Measurements from ENCODE around the gene MRPL43. TPM values are rescaled to one million over a fixed set of nuclear protein-coding genes. Genes with fewer than 3 reads are reported as not detected.

Gene MRPL43
- total RNA-seq, 1 experiment from 2014 or later, result 91.3 TPM

DNA sequence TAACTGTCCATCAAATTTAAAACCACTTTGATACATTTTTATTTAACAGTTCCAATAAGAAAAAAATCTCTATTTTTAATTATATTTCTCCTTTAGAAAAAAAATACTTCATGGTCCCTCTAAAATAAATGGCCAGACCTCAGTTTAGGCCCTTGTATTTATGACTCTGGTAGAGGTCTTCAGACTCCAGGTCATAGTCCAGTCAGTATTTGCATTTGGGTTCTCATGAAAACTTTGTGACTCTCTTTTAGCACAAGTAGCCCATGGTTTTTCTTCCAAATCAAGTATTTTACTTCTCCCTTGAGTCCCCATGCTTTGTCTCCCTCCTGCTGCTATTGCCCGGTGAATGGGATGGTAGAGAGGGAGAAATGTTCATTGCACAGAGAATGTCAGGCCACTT, 23.5 kb downstream of the MRPL43 start:
- no peaks in the 10 kb centered on the region for H3K27me3 Mint-ChIP-seq (ENCODE audit: low read depth)
- DNase-seq (ENCODE audit: low spot score) (no peak), ATAC-seq (no peak)
- TF ChIP-seq ESRRA (CRISPR knock-in tag; IDR thresholded peaks at IDR 0.05; ENCODE audit: borderline replicate concordance), result no peak
- TF ChIP-seq MXD4 (CRISPR knock-in tag; IDR thresholded peaks at IDR 0.05; ENCODE audit: borderline replicate concordance), result no peak
- TF ChIP-seq ZNF671 (CRISPR knock-in tag; IDR thresholded peaks at IDR 0.05), result no peak
- TF ChIP-seq, protein P1, sequence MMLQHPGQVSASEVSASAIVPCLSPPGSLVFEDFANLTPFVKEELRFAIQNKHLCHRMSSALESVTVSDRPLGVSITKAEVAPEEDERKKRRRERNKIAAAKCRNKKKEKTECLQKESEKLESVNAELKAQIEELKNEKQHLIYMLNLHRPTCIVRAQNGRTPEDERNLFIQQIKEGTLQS (CRISPR knock-in tag; conservative IDR thresholded peaks at IDR 0.05), result no peak
- TF ChIP-seq HMGA2 (CRISPR knock-in tag; IDR thresholded peaks at IDR 0.05), result no peak
- TF ChIP-seq, protein P2, sequence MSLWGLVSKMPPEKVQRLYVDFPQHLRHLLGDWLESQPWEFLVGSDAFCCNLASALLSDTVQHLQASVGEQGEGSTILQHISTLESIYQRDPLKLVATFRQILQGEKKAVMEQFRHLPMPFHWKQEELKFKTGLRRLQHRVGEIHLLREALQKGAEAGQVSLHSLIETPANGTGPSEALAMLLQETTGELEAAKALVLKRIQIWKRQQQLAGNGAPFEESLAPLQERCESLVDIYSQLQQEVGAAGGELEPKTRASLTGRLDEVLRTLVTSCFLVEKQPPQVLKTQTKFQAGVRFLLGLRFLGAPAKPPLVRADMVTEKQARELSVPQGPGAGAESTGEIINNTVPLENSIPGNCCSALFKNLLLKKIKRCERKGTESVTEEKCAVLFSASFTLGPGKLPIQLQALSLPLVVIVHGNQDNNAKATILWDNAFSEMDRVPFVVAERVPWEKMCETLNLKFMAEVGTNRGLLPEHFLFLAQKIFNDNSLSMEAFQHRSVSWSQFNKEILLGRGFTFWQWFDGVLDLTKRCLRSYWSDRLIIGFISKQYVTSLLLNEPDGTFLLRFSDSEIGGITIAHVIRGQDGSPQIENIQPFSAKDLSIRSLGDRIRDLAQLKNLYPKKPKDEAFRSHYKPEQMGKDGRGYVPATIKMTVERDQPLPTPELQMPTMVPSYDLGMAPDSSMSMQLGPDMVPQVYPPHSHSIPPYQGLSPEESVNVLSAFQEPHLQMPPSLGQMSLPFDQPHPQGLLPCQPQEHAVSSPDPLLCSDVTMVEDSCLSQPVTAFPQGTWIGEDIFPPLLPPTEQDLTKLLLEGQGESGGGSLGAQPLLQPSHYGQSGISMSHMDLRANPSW (CRISPR knock-in tag; conservative IDR thresholded peaks at IDR 0.05; ENCODE audit: low read depth), result no peak
- TF ChIP-seq JAZF1 (CRISPR knock-in tag; IDR thresholded peaks at IDR 0.05), result no peak
- TF ChIP-seq ZNF423 (CRISPR knock-in tag; IDR thresholded peaks at IDR 0.05), result no peak
- no peak overlapping the region for H3K27ac Mint-ChIP-seq
- peaks cover 4% of the 10 kb centered on the region; the same call in 1 of the 2 replicates for H3K4me1 Mint-ChIP-seq
- peaks cover 10% of the 10 kb centered on the region for H3K36me3 Mint-ChIP-seq
- ChIA-PET POLR2A (no interaction called here), CTCF (no interaction called here)
- no peak overlapping the region for H3K4me3 Mint-ChIP-seq
- H3K9me3 Mint-ChIP-seq, result no peaks in the 10 kb centered on the region

DNA sequence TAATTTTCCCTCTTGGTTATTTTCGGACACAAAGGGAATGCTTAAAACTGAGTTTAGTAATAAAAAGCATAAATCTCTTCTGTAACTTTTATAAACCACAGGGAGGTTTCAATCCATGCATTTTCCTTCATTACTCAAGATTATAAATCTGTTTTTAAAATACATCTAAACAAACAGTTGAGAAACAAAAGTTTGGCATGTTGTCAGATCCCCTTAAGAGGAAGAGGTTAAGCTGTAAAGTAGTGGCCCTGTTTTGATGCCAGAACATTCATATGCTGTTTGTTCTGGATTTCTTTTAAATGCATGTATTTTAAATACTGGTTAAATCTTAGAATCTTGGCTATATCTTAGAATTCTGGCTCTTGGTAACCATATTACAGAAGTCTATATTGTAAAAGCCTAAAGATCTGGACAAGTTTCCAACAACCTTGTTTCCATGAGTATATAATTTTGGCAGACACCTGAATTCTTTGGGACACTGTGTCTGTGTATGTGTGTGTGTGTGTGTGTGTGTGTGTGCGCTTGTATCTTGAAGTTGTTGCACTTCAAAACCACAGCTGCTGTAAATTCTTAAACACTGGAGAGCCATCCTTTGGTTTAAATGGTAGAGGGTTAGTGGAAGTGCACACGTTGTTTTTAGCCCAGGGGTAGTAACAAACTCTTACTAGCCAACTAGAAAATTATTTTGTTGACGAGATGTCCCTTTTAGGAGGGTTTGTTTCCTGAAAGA, 24.8 kb downstream of the MRPL43 start:
- CTCF ChIA-PET, result no interaction called here
- H3K4me1 Mint-ChIP-seq, result no peaks in the 10 kb centered on the region
- POLR2A ChIA-PET, result no interaction called here
- no peak overlapping the region for H3K27ac Mint-ChIP-seq
- no peaks in the 10 kb centered on the region for H3K27me3 Mint-ChIP-seq (ENCODE audit: low read depth)
- no peak for ATAC-seq
- TF ChIP-seq, protein P3, sequence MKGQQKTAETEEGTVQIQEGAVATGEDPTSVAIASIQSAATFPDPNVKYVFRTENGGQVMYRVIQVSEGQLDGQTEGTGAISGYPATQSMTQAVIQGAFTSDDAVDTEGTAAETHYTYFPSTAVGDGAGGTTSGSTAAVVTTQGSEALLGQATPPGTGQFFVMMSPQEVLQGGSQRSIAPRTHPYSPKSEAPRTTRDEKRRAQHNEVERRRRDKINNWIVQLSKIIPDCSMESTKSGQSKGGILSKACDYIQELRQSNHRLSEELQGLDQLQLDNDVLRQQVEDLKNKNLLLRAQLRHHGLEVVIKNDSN (CRISPR knock-in tag; IDR thresholded peaks at IDR 0.05), result no peak
- TF ChIP-seq MXD4 (CRISPR knock-in tag; IDR thresholded peaks at IDR 0.05; ENCODE audit: borderline replicate concordance) (no peak), JAZF1 (CRISPR knock-in tag; IDR thresholded peaks at IDR 0.05) (no peak), RELA (CRISPR knock-in tag; IDR thresholded peaks at IDR 0.05; ENCODE audit: borderline replicate concordance) (no peak), ESRRA (CRISPR knock-in tag; IDR thresholded peaks at IDR 0.05; ENCODE audit: borderline replicate concordance) (no peak), CBFB (CRISPR knock-in tag; IDR thresholded peaks at IDR 0.05; ENCODE audit: low read depth) (no peak), NR3C1 (CRISPR knock-in tag; conservative IDR thresholded peaks at IDR 0.05; ENCODE audit: low read depth) (no peak), RORB (CRISPR knock-in tag; IDR thresholded peaks at IDR 0.05) (no peak), ZNF121 (CRISPR knock-in tag; IDR thresholded peaks at IDR 0.05) (no peak)
- no peaks in the 10 kb centered on the region for H3K9me3 Mint-ChIP-seq
- H3K36me3 Mint-ChIP-seq, result peaks cover 12% of the 10 kb centered on the region
- DNase-seq (ENCODE audit: low spot score), result no peak
- H3K4me3 Mint-ChIP-seq, result no peak overlapping the region

DNA sequence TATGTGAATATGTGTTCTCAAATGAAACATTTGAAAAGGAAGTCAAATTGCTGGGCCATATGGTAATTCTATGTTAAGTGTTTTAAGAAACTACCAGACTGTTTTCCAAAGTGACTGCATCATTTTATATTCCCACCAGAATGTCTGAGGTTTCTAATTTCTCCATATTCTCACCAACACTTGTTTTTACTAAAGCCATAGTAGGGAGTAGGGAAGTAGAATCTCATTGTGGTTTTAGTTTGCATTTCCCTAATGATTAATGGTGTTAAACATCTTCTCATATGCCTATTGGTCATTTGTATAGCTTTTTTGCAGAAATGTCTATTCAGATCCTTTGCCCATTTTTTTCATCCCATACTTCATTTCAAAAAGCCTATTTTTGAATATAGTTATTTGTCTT, 27.0 kb downstream of the MRPL43 start:
- peaks cover 23% of the 10 kb centered on the region for H3K36me3 Mint-ChIP-seq
- no peak overlapping the region for H3K4me3 Mint-ChIP-seq
- no peaks in the 10 kb centered on the region for H3K9me3 Mint-ChIP-seq
- DNase-seq (ENCODE audit: low spot score) (no peak), ATAC-seq (no peak)
- POLR2A ChIA-PET, result no interaction called here
- H3K27ac Mint-ChIP-seq, result no peak overlapping the region
- CTCF ChIA-PET, result no interaction called here
- H3K4me1 Mint-ChIP-seq, result no peaks in the 10 kb centered on the region
- H3K27me3 Mint-ChIP-seq (ENCODE audit: low read depth), result no peaks in the 10 kb centered on the region
- TF ChIP-seq, protein P4, sequence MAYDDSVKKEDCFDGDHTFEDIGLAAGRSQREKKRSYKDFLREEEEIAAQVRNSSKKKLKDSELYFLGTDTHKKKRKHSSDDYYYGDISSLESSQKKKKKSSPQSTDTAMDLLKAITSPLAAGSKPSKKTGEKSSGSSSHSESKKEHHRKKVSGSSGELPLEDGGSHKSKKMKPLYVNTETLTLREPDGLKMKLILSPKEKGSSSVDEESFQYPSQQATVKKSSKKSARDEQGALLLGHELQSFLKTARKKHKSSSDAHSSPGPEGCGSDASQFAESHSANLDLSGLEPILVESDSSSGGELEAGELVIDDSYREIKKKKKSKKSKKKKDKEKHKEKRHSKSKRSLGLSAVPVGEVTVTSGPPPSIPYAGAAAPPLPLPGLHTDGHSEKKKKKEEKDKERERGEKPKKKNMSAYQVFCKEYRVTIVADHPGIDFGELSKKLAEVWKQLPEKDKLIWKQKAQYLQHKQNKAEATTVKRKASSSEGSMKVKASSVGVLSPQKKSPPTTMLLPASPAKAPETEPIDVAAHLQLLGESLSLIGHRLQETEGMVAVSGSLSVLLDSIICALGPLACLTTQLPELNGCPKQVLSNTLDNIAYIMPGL (CRISPR knock-in tag; IDR thresholded peaks at IDR 0.05), result no peak
- TF ChIP-seq, protein P5, sequence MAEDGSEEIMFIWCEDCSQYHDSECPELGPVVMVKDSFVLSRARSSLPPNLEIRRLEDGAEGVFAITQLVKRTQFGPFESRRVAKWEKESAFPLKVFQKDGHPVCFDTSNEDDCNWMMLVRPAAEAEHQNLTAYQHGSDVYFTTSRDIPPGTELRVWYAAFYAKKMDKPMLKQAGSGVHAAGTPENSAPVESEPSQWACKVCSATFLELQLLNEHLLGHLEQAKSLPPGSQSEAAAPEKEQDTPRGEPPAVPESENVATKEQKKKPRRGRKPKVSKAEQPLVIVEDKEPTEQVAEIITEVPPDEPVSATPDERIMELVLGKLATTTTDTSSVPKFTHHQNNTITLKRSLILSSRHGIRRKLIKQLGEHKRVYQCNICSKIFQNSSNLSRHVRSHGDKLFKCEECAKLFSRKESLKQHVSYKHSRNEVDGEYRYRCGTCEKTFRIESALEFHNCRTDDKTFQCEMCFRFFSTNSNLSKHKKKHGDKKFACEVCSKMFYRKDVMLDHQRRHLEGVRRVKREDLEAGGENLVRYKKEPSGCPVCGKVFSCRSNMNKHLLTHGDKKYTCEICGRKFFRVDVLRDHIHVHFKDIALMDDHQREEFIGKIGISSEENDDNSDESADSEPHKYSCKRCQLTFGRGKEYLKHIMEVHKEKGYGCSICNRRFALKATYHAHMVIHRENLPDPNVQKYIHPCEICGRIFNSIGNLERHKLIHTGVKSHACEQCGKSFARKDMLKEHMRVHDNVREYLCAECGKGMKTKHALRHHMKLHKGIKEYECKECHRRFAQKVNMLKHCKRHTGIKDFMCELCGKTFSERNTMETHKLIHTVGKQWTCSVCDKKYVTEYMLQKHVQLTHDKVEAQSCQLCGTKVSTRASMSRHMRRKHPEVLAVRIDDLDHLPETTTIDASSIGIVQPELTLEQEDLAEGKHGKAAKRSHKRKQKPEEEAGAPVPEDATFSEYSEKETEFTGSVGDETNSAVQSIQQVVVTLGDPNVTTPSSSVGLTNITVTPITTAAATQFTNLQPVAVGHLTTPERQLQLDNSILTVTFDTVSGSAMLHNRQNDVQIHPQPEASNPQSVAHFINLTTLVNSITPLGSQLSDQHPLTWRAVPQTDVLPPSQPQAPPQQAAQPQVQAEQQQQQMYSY (CRISPR knock-in tag; IDR thresholded peaks at IDR 0.05), result no peak
- TF ChIP-seq, protein P6, sequence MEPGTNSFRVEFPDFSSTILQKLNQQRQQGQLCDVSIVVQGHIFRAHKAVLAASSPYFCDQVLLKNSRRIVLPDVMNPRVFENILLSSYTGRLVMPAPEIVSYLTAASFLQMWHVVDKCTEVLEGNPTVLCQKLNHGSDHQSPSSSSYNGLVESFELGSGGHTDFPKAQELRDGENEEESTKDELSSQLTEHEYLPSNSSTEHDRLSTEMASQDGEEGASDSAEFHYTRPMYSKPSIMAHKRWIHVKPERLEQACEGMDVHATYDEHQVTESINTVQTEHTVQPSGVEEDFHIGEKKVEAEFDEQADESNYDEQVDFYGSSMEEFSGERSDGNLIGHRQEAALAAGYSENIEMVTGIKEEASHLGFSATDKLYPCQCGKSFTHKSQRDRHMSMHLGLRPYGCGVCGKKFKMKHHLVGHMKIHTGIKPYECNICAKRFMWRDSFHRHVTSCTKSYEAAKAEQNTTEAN (CRISPR knock-in tag; IDR thresholded peaks at IDR 0.05), result no peak
- TF ChIP-seq TEAD1 (CRISPR knock-in tag; IDR thresholded peaks at IDR 0.05), result no peak
- TF ChIP-seq, protein P1 (CRISPR knock-in tag; conservative IDR thresholded peaks at IDR 0.05), result no peak
- TF ChIP-seq, protein P7, sequence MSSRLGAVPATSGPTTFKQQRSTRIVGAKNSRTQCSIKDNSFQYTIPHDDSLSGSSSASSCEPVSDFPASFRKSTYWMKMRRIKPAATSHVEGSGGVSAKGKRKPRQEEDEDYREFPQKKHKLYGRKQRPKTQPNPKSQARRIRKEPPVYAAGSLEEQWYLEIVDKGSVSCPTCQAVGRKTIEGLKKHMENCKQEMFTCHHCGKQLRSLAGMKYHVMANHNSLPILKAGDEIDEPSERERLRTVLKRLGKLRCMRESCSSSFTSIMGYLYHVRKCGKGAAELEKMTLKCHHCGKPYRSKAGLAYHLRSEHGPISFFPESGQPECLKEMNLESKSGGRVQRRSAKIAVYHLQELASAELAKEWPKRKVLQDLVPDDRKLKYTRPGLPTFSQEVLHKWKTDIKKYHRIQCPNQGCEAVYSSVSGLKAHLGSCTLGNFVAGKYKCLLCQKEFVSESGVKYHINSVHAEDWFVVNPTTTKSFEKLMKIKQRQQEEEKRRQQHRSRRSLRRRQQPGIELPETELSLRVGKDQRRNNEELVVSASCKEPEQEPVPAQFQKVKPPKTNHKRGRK (CRISPR knock-in tag; IDR thresholded peaks at IDR 0.05; ENCODE audit: borderline replicate concordance), result no peak
